OCI-LY1 (cell line): ENCODE results near the gene PRKCA.

Source experiments
- EZH2 ChIP-seq: fragments of 200-600 bp; sonication (generic), shearing (Covaris generic); IDR thresholded peaks from 2 replicates; pipeline ENCODE4 v1.8.0; 2017; ENCODE audit warnings: borderline replicate concordance, mixed run types, mild to moderate bottlenecking, antibody characterized with exemption, low read length, moderate library complexity, mixed read lengths
- TF ChIP-seq, protein P1 (sequence below): fragments of 200-600 bp; sonication (generic), shearing (Covaris generic); IDR thresholded peaks from 2 replicates; pipeline ENCODE4 v1.5.1; 2017; ENCODE audit warnings: mild to moderate bottlenecking, antibody characterized with exemption, low read length, moderate library complexity, mixed read lengths

DNA sequence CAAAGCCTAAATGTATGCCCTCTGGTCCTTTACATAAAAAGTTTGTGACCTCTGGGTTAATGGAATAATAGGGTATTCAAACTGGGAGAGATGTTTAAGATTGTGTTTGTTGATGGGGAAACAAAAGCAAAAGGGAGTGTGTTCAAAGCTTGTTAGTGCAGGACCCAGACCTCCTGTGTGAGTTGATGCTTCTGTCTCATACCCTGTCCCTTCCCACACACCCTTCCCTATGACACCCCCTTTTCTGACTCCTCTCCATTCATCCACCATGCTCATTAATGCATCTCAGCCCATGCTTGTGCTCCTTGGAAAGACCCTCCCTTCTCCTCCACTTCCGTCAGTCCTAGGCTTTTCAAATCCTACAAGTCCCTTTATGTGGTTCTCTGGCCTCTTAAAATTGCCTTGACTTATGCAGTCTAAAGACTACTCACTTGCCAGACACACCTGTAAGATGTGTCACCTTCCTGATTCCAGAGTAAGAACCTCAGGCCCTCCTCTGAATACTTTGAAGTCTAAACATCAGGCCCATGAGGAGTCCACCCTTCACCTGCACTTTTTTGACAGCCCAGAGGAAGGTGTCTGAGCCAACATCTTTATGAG, 404.5 kb downstream of the PRKCA start:
- no peak for TF ChIP-seq EZH2
- TF ChIP-seq, protein P1, sequence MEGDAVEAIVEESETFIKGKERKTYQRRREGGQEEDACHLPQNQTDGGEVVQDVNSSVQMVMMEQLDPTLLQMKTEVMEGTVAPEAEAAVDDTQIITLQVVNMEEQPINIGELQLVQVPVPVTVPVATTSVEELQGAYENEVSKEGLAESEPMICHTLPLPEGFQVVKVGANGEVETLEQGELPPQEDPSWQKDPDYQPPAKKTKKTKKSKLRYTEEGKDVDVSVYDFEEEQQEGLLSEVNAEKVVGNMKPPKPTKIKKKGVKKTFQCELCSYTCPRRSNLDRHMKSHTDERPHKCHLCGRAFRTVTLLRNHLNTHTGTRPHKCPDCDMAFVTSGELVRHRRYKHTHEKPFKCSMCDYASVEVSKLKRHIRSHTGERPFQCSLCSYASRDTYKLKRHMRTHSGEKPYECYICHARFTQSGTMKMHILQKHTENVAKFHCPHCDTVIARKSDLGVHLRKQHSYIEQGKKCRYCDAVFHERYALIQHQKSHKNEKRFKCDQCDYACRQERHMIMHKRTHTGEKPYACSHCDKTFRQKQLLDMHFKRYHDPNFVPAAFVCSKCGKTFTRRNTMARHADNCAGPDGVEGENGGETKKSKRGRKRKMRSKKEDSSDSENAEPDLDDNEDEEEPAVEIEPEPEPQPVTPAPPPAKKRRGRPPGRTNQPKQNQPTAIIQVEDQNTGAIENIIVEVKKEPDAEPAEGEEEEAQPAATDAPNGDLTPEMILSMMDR: no peak
